ENCODE results near the gene KLHL21. TPM values are rescaled to one million over a fixed set of nuclear protein-coding genes. Genes with fewer than 3 reads are reported as not detected.

KLHL21 gene
- total RNA-seq, 1 experiment from 2014 or later: 35.9 TPM

DNA sequence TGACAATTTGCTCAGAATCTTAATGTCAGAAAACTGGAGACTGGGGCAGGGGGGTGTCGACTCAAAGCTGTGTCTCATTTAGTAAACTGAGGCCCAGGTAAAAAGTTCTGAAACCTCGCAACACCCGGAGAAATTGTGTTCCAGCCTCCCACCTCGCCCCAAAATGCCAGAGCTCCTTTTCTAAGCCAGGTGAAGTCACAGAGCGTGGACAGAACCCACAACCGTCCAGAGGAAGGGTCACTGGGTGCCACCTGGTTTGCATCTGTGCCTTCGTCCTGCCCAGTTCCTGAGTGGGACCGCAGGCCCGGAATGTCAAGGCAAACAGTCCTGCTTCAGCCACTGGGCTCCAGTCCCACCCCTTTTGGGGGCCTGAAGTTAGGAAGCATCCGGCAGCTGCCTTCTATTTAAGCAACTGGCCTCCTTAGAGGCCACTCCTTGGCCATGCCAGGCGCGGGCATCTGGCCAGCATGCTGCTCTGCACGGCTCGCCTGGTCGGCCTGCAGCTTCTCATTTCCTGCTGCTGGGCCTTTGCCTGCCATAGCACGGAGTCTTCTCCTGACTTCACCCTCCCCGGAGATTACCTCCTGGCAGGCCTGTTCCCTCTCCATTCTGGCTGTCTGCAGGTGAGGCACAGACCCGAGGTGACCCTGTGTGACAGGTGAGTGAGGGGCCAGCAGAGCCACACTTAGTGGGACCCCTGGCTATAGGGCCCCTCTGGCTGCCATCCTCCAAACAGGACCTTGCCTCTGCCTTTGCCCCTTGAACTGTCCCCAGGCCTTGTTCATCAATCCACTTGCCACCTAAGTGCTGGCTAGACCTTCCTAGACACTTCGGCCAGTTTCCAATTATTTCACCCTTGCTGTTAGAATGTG, 47.5 kb downstream of the KLHL21 start, which contains the start of gene TAS1R1:
Gene TAS1R1, plus strand, starts transcription at position 401 of the 872 bp plus-strand sequence. Its CDS starts 67 bp downstream, at position 468.
- no peaks in the 10 kb centered on the region; the same call in 1 of the 2 replicates for H3K36me3 ChIP-seq (ENCODE audit: control insufficient read depth, insufficient read depth, low read length)
- H3K27ac ChIP-seq (ENCODE audit: low read length): peak within 1 kb of the TSS; percentile 81
- in situ Hi-C loops (cut with HindIII; ENCODE audit: low pct_unique_long_range_greater_than_20kb, low sequenced_read_pairs): no loop called here
- peak within 1 kb of the TSS; percentile 87 to 98 for H3K4me3 ChIP-seq (ENCODE audit: low read depth in 2 of 2, low read length in 2 of 2)
- no TSS peak for BruUV-seq (replicated peaks)
- DNase-seq (ENCODE audit: low read depth, low spot score): no peak
- no peaks in the 10 kb centered on the region for H3K27me3 ChIP-seq (ENCODE audit: control insufficient read depth, insufficient read depth, low read length)
- intact Hi-C loops (cut with micrococcal nuclease; ENCODE audit: unreplicated experiment): no loop called here
- TF ChIP-seq SIN3A (IDR thresholded peaks at IDR 0.05; ENCODE audit: borderline replicate concordance, insufficient read depth, low read depth, low read length) (no peak), POLR2AphosphoS5 (IDR thresholded peaks at IDR 0.05; ENCODE audit: low read depth, low read length) (no peak), TCF7L2 (IDR thresholded peaks at IDR 0.05; ENCODE audit: low read depth, low read length) (no peak)
- TF ChIP-seq, protein P1, sequence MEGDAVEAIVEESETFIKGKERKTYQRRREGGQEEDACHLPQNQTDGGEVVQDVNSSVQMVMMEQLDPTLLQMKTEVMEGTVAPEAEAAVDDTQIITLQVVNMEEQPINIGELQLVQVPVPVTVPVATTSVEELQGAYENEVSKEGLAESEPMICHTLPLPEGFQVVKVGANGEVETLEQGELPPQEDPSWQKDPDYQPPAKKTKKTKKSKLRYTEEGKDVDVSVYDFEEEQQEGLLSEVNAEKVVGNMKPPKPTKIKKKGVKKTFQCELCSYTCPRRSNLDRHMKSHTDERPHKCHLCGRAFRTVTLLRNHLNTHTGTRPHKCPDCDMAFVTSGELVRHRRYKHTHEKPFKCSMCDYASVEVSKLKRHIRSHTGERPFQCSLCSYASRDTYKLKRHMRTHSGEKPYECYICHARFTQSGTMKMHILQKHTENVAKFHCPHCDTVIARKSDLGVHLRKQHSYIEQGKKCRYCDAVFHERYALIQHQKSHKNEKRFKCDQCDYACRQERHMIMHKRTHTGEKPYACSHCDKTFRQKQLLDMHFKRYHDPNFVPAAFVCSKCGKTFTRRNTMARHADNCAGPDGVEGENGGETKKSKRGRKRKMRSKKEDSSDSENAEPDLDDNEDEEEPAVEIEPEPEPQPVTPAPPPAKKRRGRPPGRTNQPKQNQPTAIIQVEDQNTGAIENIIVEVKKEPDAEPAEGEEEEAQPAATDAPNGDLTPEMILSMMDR (IDR thresholded peaks at IDR 0.05): no peak
- TF ChIP-seq, protein P2, sequence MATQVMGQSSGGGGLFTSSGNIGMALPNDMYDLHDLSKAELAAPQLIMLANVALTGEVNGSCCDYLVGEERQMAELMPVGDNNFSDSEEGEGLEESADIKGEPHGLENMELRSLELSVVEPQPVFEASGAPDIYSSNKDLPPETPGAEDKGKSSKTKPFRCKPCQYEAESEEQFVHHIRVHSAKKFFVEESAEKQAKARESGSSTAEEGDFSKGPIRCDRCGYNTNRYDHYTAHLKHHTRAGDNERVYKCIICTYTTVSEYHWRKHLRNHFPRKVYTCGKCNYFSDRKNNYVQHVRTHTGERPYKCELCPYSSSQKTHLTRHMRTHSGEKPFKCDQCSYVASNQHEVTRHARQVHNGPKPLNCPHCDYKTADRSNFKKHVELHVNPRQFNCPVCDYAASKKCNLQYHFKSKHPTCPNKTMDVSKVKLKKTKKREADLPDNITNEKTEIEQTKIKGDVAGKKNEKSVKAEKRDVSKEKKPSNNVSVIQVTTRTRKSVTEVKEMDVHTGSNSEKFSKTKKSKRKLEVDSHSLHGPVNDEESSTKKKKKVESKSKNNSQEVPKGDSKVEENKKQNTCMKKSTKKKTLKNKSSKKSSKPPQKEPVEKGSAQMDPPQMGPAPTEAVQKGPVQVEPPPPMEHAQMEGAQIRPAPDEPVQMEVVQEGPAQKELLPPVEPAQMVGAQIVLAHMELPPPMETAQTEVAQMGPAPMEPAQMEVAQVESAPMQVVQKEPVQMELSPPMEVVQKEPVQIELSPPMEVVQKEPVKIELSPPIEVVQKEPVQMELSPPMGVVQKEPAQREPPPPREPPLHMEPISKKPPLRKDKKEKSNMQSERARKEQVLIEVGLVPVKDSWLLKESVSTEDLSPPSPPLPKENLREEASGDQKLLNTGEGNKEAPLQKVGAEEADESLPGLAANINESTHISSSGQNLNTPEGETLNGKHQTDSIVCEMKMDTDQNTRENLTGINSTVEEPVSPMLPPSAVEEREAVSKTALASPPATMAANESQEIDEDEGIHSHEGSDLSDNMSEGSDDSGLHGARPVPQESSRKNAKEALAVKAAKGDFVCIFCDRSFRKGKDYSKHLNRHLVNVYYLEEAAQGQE (IDR thresholded peaks at IDR 0.05; ENCODE audit: insufficient read depth in 1 of 2, low read depth in 2 of 2, low read length in 1 of 2): no peak
- H3K9me3 ChIP-seq (ENCODE audit: control insufficient read depth, insufficient read depth, low read depth, low read length): no peaks in the 10 kb centered on the region
- CTCF ChIA-PET: interaction anchor here (0.6 to 1.9 kb wide), 3 partner anchors 31 to 118 kb away, joined by 3 to 5 read pairs (median 4); no protein-coding TSS in a partner anchor
- H3K4me1 ChIP-seq (ENCODE audit: control insufficient read depth, insufficient read depth, low read length): peaks cover 12% of the 10 kb centered on the region
- peak; percentile 12; the same call in 1 of the 2 replicates for ATAC-seq
- POLR2A ChIA-PET: interaction anchor here (0.5 kb wide), 1 partner anchor 33 kb away, joined by 3 read pairs; no protein-coding TSS in a partner anchor

DNA sequence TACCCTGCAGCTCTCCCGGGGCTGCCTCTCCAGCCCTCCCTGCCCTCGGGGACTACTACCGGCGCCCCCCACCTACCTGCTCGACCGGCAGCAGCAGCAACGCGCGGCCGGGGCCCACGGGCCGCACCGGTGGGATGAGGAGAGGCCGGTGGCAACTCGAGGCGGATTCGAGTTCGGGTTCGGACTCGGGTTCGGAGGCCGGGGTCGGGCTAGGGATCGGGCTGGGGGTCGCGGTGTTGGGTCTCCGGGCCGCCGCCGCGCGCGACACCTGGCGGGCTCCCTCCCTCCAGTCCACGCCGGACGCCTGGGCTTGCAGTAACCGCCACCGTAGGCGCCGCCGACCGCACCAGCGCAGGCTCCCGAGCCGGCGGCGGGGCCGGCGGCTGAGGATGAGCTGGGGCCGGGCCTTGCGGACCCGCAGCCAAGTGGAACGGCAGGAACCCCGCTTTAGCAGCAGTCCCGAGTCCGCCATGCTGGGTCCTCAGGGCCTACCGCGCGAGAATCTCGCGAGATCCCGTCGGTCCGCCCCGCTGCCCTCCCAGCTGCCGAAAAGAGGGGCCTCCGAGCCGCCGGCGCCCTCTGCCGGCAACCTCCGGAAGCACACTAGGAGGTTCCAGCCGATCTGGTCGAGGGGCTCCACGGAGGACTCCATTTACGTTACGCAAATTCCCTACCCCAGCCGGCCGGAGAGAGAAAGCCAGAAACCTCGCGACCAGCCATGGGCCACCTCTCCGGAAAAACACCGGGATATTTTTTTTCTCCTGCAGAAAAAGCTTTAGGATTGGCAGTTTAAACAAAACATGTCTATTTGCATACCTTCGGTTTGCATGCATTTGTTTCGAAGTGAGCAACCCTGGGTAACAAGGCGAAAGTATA, 48.4 kb downstream of the KLHL21 start, which contains the start of gene NOL9:
Gene NOL9, minus strand, starts transcription at position 483 of the 876 bp plus-strand sequence. Its CDS starts 11 bp downstream, at position 472.
- no peaks in the 10 kb centered on the region for H3K9me3 ChIP-seq (ENCODE audit: control insufficient read depth, insufficient read depth, low read depth, low read length)
- TF ChIP-seq POLR2AphosphoS5 (IDR thresholded peaks at IDR 0.05; ENCODE audit: low read depth, low read length) (peak; percentile 87), SIN3A (IDR thresholded peaks at IDR 0.05; ENCODE audit: borderline replicate concordance, insufficient read depth, low read depth, low read length) (peak; percentile 80; the same call in 1 of the 2 replicates), TCF7L2 (IDR thresholded peaks at IDR 0.05; ENCODE audit: low read depth, low read length) (no peak)
- TF ChIP-seq, protein P2 (IDR thresholded peaks at IDR 0.05; ENCODE audit: insufficient read depth in 1 of 2, low read depth in 2 of 2, low read length in 1 of 2): 0 out of 4 replicates have a peak, but pooled peaks of 1 of the 2 experiments have one; percentile 22
- TF ChIP-seq, protein P1 (IDR thresholded peaks at IDR 0.05): peak; percentile 99
- H3K36me3 ChIP-seq (ENCODE audit: control insufficient read depth, insufficient read depth, low read length): peaks cover 6% of the 10 kb centered on the region
- in situ Hi-C loops (cut with HindIII; ENCODE audit: low pct_unique_long_range_greater_than_20kb, low sequenced_read_pairs): no loop called here
- peak within 1 kb of the TSS; percentile 87 to 98 for H3K4me3 ChIP-seq (ENCODE audit: low read depth in 2 of 2, low read length in 2 of 2)
- peaks cover 12% of the 10 kb centered on the region for H3K4me1 ChIP-seq (ENCODE audit: control insufficient read depth, insufficient read depth, low read length)
- H3K27me3 ChIP-seq (ENCODE audit: control insufficient read depth, insufficient read depth, low read length): no peaks in the 10 kb centered on the region
- peak; percentile 98 for ATAC-seq
- H3K27ac ChIP-seq (ENCODE audit: low read length): peak within 1 kb of the TSS; percentile 81
- DNase-seq (ENCODE audit: low read depth, low spot score): peak; percentile 56
- BruUV-seq (replicated peaks): no TSS peak
- ChIA-PET CTCF (interaction anchor here (0.6 to 1.9 kb wide), 3 partner anchors 30 to 117 kb away, joined by 3 to 5 read pairs (median 4); no protein-coding TSS in a partner anchor), POLR2A (no interaction called here)
- intact Hi-C loops (cut with micrococcal nuclease; ENCODE audit: unreplicated experiment): no loop called here

Measured in Panc1 (cell line).